ENCODE results near the gene CHAT. TPM values are rescaled to one million over a fixed set of nuclear protein-coding genes. Genes with fewer than 3 reads are reported as not detected.

CHAT gene
- total RNA-seq (2014; rRNA removed; shearing (Covaris generic)), result not detected in 2 replicates

- in situ Hi-C loops (cut with HindIII; ENCODE audit: low sequenced_read_pairs), result no loop called here
- no peak for DNase-seq (ENCODE audit: low spot score)
Observed at GRCh38 chr10:49613882-49614241, at the start of gene CHAT. Gene CHAT, plus strand, starts transcription at chr10:49614037. Its CDS starts 153 bp downstream, at chr10:49614190.

GRCh38 chr10:49564461-49565009, 49.3 kb upstream of the CHAT start:
- in situ Hi-C loops (cut with HindIII; ENCODE audit: low sequenced_read_pairs), result no loop called here
- no peak for DNase-seq (ENCODE audit: low spot score)

GRCh38 chr10:49567810-49568209, 46.0 kb upstream of the CHAT start:
- no peak for DNase-seq (ENCODE audit: low spot score)
- in situ Hi-C loops (cut with HindIII; ENCODE audit: low sequenced_read_pairs), result no loop called here

- in situ Hi-C loops (cut with HindIII; ENCODE audit: low sequenced_read_pairs), result no loop called here
- DNase-seq (ENCODE audit: low spot score), result no peak
Observed at GRCh38 chr10:49568235-49568634, 45.6 kb upstream of the CHAT start.

- in situ Hi-C loops (cut with HindIII; ENCODE audit: low sequenced_read_pairs), result no loop called here
Observed at GRCh38 chr10:49569031-49569631, 44.7 kb upstream of the CHAT start.

GRCh38 chr10:49571388-49571787, 42.4 kb upstream of the CHAT start:
- DNase-seq (ENCODE audit: low spot score), result no peak
- in situ Hi-C loops (cut with HindIII; ENCODE audit: low sequenced_read_pairs), result no loop called here

More at GRCh38 chr10:49569031-49569631, 44.7 kb upstream of the CHAT start:
- DNase-seq (ENCODE audit: low spot score), result no peak

GRCh38 chr10:49572594-49573114, 41.2 kb upstream of the CHAT start:
- in situ Hi-C loops (cut with HindIII; ENCODE audit: low sequenced_read_pairs), result no loop called here
- no peak for DNase-seq (ENCODE audit: low spot score)

GRCh38 chr10:49575489-49576072, 38.3 kb upstream of the CHAT start:
- DNase-seq (ENCODE audit: low spot score), result no peak
- in situ Hi-C loops (cut with HindIII; ENCODE audit: low sequenced_read_pairs), result no loop called here

- no peak for DNase-seq (ENCODE audit: low spot score)
- in situ Hi-C loops (cut with HindIII; ENCODE audit: low sequenced_read_pairs), result no loop called here
Observed at GRCh38 chr10:49577182-49577925, 36.5 kb upstream of the CHAT start.

- in situ Hi-C loops (cut with HindIII; ENCODE audit: low sequenced_read_pairs), result no loop called here
- DNase-seq (ENCODE audit: low spot score), result no peak
Observed at GRCh38 chr10:49578392-49578791, 35.4 kb upstream of the CHAT start.

- no peak for DNase-seq (ENCODE audit: low spot score)
- in situ Hi-C loops (cut with HindIII; ENCODE audit: low sequenced_read_pairs), result no loop called here
Observed at GRCh38 chr10:49579621-49580020, 34.2 kb upstream of the CHAT start.

- no peak for DNase-seq (ENCODE audit: low spot score)
- in situ Hi-C loops (cut with HindIII; ENCODE audit: low sequenced_read_pairs), result no loop called here
Observed at GRCh38 chr10:49585387-49585786, 28.4 kb upstream of the CHAT start.

GRCh38 chr10:49587981-49588380, 25.9 kb upstream of the CHAT start:
- DNase-seq (ENCODE audit: low spot score), result no peak
- in situ Hi-C loops (cut with HindIII; ENCODE audit: low sequenced_read_pairs), result no loop called here

GRCh38 chr10:49592726-49593563, 20.9 kb upstream of the CHAT start:
- in situ Hi-C loops (cut with HindIII; ENCODE audit: low sequenced_read_pairs), result no loop called here
- peak; percentile 73 for DNase-seq (ENCODE audit: low spot score)

GRCh38 chr10:49593564-49593875, 20.3 kb upstream of the CHAT start:
- no peak for DNase-seq (ENCODE audit: low spot score)
- in situ Hi-C loops (cut with HindIII; ENCODE audit: low sequenced_read_pairs), result no loop called here

GRCh38 chr10:49593998-49594397, 19.8 kb upstream of the CHAT start:
- in situ Hi-C loops (cut with HindIII; ENCODE audit: low sequenced_read_pairs), result no loop called here

GRCh38 chr10:49594594-49594993, 19.2 kb upstream of the CHAT start:
- peak; percentile 79 for DNase-seq (ENCODE audit: low spot score)
- in situ Hi-C loops (cut with HindIII; ENCODE audit: low sequenced_read_pairs), result no loop called here

More at GRCh38 chr10:49593998-49594397, 19.8 kb upstream of the CHAT start:
- no peak for DNase-seq (ENCODE audit: low spot score)

- in situ Hi-C loops (cut with HindIII; ENCODE audit: low sequenced_read_pairs), result no loop called here
- no peak for DNase-seq (ENCODE audit: low spot score)
Observed at GRCh38 chr10:49595003-49595712, 18.7 kb upstream of the CHAT start.
